Gastrocnemius medialis (tissue), 4 donors: Measurements from ENCODE around the gene SPIN2A. TPM values are rescaled to one million over a fixed set of nuclear protein-coding genes. Genes with fewer than 3 reads are reported as not detected.

Experiments used
- total RNA-seq, 4 donors: library from RNA; depleted of rRNA; stranded (reverse); fragments of >200 nt; gene quantifications; one replicate each; pipeline versions ENCODE4 v1.1.0 to v1.2.3, GENCODE V29; 2016

SPIN2A gene
- total RNA-seq, 4 donors from 2014 or later: not detected

Other genes with a start within 250 kb of the SPIN2A start
- 1 to 10 TPM in 3 of 4 donors, under 1 TPM in 1; 0.85 to 7.4 (median 1.8) TPM for gene SPIN3, start 141.9 kb downstream of the SPIN2A start, total RNA-seq
- gene SPIN2B, start 15.8 kb downstream of the SPIN2A start, total RNA-seq: 1 to 10 TPM; 3.2 to 9.0 (median 5.6) TPM
- not detected for gene FAAH2, start 149.3 kb upstream of the SPIN2A start, total RNA-seq